B cell (primary cell): ENCODE data around the gene FAM47C. TPM values are rescaled to one million over a fixed set of nuclear protein-coding genes. Genes with fewer than 3 reads are reported as not detected.

Source experiments
- ATAC-seq: fragments of 200-7000 bp; cut with Tn5 transposase; one replicate; pipeline ENCODE4 v1.10.0; 2021; ENCODE audit warnings: low read depth, mild to moderate bottlenecking, moderate number of reproducible peaks, moderate library complexity
- CTCF ChIA-PET: fragments of 350-600 bp; sonication (Branson Sonifier 250); formaldehyde crosslinking; loops from one replicate; lab custom pipeline; 2021; ENCODE audit warnings: antibody characterized with exemption, inconsistent platforms; lab: Charles Lee
- POLR2A ChIA-PET: fragments of 350-600 bp; sonication (Branson Sonifier 250); formaldehyde crosslinking; loops from one replicate; lab custom pipeline; 2021; ENCODE audit warnings: antibody characterized with exemption; lab: Charles Lee
- DNase-seq: peaks from one replicate; pipeline ENCODE4 v3.0.0; 2013
- H2AFZ ChIP-seq: 2 replicates; pipeline ENCODE4 v1.6.1; 2012; ENCODE audit warnings: mild to moderate bottlenecking, low read depth, low read length; ENCODE audit not compliant: insufficient read depth, poor library complexity, severe bottlenecking
- H3K27ac ChIP-seq, 2 donors: 1 replicate in 1 of 2; 2 replicates in 1 of 2; pipeline ENCODE4 v1.5.1; 2012 to 2013; ENCODE audit warnings: low read length in 2 of 2, mild to moderate bottlenecking in 2 of 2, moderate library complexity in 1 of 2
- H3K27me3 ChIP-seq, 4 experiments: fragments of 200-600 bp in 1 of 4; sonication (generic) in 1 of 4; replicated peaks in 1 of 4; 1 replicate in 2 of 4; 2 replicates in 2 of 4; pipeline versions ENCODE4 v1.6.1 to v1.7.0; 2013 to 2016; ENCODE audit warnings: low read length in 3 of 4, mild to moderate bottlenecking in 2 of 4, mixed read lengths in 1 of 4, moderate library complexity in 1 of 4; ENCODE audit not compliant: insufficient read depth in 4 of 4, control insufficient read depth in 3 of 4; ENCODE audit errors: control extremely low read depth in 1 of 4
- H3K36me3 ChIP-seq, 2 experiments: replicated peaks in 1 of 2; 1 replicate in 1 of 2; 2 replicates in 1 of 2; pipeline versions ENCODE4 v1.6.1 to v1.7.1; 2013; ENCODE audit warnings: low read length in 1 of 2; ENCODE audit not compliant: insufficient read depth in 2 of 2, control insufficient read depth in 1 of 2; ENCODE audit errors: control extremely low read depth in 1 of 2, extremely low read depth in 1 of 2
- H3K4me1 ChIP-seq, 2 donors: fragments of 200-600 bp in 1 of 2; sonication (generic) in 1 of 2; 1 replicate in 1 of 2; 2 replicates in 1 of 2; pipeline versions ENCODE4 v1.5.1 to v1.6.1; 2013 to 2017; ENCODE audit warnings: low read length in 2 of 2; ENCODE audit not compliant: control insufficient read depth in 2 of 2, insufficient read depth in 2 of 2
- H3K4me2 ChIP-seq: replicated peaks from 2 replicates; pipeline ENCODE3; 2012; ENCODE audit warnings: mild to moderate bottlenecking, low read depth, low read length; ENCODE audit not compliant: poor library complexity, severe bottlenecking
- H3K4me3 ChIP-seq, 5 experiments: fragments of 200-600 bp in 1 of 5; sonication (generic) in 1 of 5; 1 replicate in 3 of 5; 2 replicates in 2 of 5; pipeline versions ENCODE4 v1.5.1 to v1.7.0; 2011 to 2016; ENCODE audit warnings: low read length in 4 of 5, mild to moderate bottlenecking in 4 of 5, low read depth in 2 of 5, control low read depth in 1 of 5, moderate library complexity in 1 of 5; ENCODE audit not compliant: insufficient read depth in 1 of 5; ENCODE audit errors: control extremely low read depth in 1 of 5, extremely low read depth in 1 of 5
- H3K79me2 ChIP-seq: fragments of 200-600 bp; sonication (generic); one replicate; pipeline ENCODE4 v1.6.0; 2016; ENCODE audit warnings: low read length; ENCODE audit not compliant: control insufficient read depth, insufficient read depth
- H3K9ac ChIP-seq: fragments of 200-600 bp; sonication (generic); 2 replicates; pipeline ENCODE4 v1.6.1; 2017; ENCODE audit warnings: mild to moderate bottlenecking, low read length, moderate library complexity
- H3K9me3 ChIP-seq, 3 donors: one replicate each; pipeline versions ENCODE4 v1.6.1 to v1.7.1; 2013; ENCODE audit warnings: low read length in 2 of 3; ENCODE audit not compliant: control insufficient read depth in 2 of 3, insufficient read depth in 1 of 3; ENCODE audit errors: control extremely low read depth in 1 of 3
- H4K20me1 ChIP-seq: 2 replicates; pipeline ENCODE4 v1.6.0; 2012; ENCODE audit warnings: mild to moderate bottlenecking, low read length; ENCODE audit not compliant: insufficient read depth, control insufficient read depth, poor library complexity, severe bottlenecking
- H3K27ac Mint-ChIP-seq: one replicate; pipeline ENCODE4 v1.8.0; 2021; ENCODE audit warnings: mixed read lengths
- H3K27me3 Mint-ChIP-seq: one replicate; pipeline ENCODE4 v1.8.0; 2021; ENCODE audit warnings: mixed read lengths
- H3K4me1 Mint-ChIP-seq: one replicate; pipeline ENCODE4 v1.8.0; 2021; ENCODE audit warnings: mixed read lengths
- H3K4me3 Mint-ChIP-seq: one replicate; pipeline ENCODE4 v1.8.0; 2021; ENCODE audit warnings: mixed read lengths
- H3K9me3 Mint-ChIP-seq: one replicate; pipeline ENCODE4 v1.8.0; 2022; ENCODE audit warnings: mixed read lengths; ENCODE audit not compliant: insufficient read depth
- EZH2 ChIP-seq: IDR thresholded peaks from 2 replicates; pipeline ENCODE4 v1.6.1; 2012; ENCODE audit warnings: borderline replicate concordance, low read depth, mild to moderate bottlenecking, moderate library complexity, low read length; ENCODE audit not compliant: insufficient read depth, poor library complexity, severe bottlenecking
- WGBS: methylation state at CpG from one replicate; pipeline ENCODE4 v1.1.5; 2013; ENCODE audit warnings: missing lambda C conversion rate; ENCODE audit not compliant: insufficient coverage; 5-methylcytosine and 5-hydroxymethylcytosine counted together
- intact Hi-C: fragments of 100-400 bp; cut with micrococcal nuclease; formaldehyde crosslinking; loops from one replicate; pipeline ENCODE4 v1.10.0; 2022
- polyA plus RNA-seq: library from polyadenylated mRNA; depleted of rRNA; stranded (reverse); fragments of >200 nt; gene quantifications from 2 replicates; pipeline ENCODE4 v1.2.3, GENCODE V29; 2012
- total RNA-seq, 2 donors: library from RNA; stranded (reverse); fragments of 120-200 nt in 1 of 2; gene quantifications; 1 replicate in 1 of 2; 2 replicates in 1 of 2; pipeline versions ENCODE4 v1.2.3 to v1.2.4, GENCODE V29; 2013 to 2022
- TF ChIP-seq, protein P1 (sequence below): fragments of 200-600 bp; IDR thresholded peaks from one replicate; pipeline ENCODE4 v1.8.0; 2022; ENCODE audit warnings: antibody characterized with exemption, mild to moderate bottlenecking

FAM47C gene
- total and polyA plus RNA-seq, 2 donors (not counting 1 experiment from before 2014, with no cell fraction given) = not detected

GRCh38 chrX:36973575-36973974, 34.6 kb upstream of the FAM47C start:
- CTCF ChIA-PET = no interaction called here
- H3K27ac ChIP-seq = no peak overlapping the region
- POLR2A ChIA-PET = no interaction called here
- Mint-ChIP-seq H3K9me3 (no peaks in the 10 kb centered on the region), H3K4me3 (no peak overlapping the region), H3K27ac (no peak overlapping the region), H3K4me1 (no peaks in the 10 kb centered on the region), H3K27me3 (no peaks in the 10 kb centered on the region)
- H3K9ac ChIP-seq = no peak overlapping the region
- no peak for TF ChIP-seq EZH2
- TF ChIP-seq, protein P1, sequence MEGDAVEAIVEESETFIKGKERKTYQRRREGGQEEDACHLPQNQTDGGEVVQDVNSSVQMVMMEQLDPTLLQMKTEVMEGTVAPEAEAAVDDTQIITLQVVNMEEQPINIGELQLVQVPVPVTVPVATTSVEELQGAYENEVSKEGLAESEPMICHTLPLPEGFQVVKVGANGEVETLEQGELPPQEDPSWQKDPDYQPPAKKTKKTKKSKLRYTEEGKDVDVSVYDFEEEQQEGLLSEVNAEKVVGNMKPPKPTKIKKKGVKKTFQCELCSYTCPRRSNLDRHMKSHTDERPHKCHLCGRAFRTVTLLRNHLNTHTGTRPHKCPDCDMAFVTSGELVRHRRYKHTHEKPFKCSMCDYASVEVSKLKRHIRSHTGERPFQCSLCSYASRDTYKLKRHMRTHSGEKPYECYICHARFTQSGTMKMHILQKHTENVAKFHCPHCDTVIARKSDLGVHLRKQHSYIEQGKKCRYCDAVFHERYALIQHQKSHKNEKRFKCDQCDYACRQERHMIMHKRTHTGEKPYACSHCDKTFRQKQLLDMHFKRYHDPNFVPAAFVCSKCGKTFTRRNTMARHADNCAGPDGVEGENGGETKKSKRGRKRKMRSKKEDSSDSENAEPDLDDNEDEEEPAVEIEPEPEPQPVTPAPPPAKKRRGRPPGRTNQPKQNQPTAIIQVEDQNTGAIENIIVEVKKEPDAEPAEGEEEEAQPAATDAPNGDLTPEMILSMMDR = no peak
- H2AFZ ChIP-seq = no peak overlapping the region
- H3K27me3 ChIP-seq = no peaks in the 10 kb centered on the region
- H3K4me2 ChIP-seq = no peak overlapping the region
- no peaks in the 10 kb centered on the region for H3K36me3 ChIP-seq
- DNase-seq (no peak), ATAC-seq (no peak)
- H3K79me2 ChIP-seq = no peaks in the 10 kb centered on the region
- intact Hi-C loops = no loop called here
- no peak overlapping the region for H3K4me3 ChIP-seq
- no peaks in the 10 kb centered on the region for H4K20me1 ChIP-seq
- no peaks in the 10 kb centered on the region for H3K9me3 ChIP-seq
- no peaks in the 10 kb centered on the region for H3K4me1 ChIP-seq

GRCh38 chrX:36974911-36975310, 33.3 kb upstream of the FAM47C start:
- intact Hi-C loops = no loop called here
- Histone ChIP-seq H4K20me1 (no peaks in the 10 kb centered on the region), H3K9me3 (no peaks in the 10 kb centered on the region), H3K4me1 (no peaks in the 10 kb centered on the region), H3K9ac (no peak overlapping the region), H3K27me3 (no peaks in the 10 kb centered on the region), H2AFZ (no peak overlapping the region), H3K4me3 (no peak overlapping the region), H3K4me2 (no peak overlapping the region), H3K79me2 (no peaks in the 10 kb centered on the region), H3K36me3 (no peaks in the 10 kb centered on the region), H3K27ac (no peak overlapping the region)
- no peaks in the 10 kb centered on the region for H3K4me1 Mint-ChIP-seq
- ATAC-seq = no peak
- ChIA-PET CTCF (no interaction called here), POLR2A (no interaction called here)
- no peak overlapping the region for H3K4me3 Mint-ChIP-seq
- DNase-seq = no peak
- 88% methylated on average over 3 of the region's 6 CpGs for WGBS
- TF ChIP-seq EZH2 = no peak
- TF ChIP-seq, protein P1 = no peak
- H3K27me3 Mint-ChIP-seq = no peaks in the 10 kb centered on the region
- no peaks in the 10 kb centered on the region for H3K9me3 Mint-ChIP-seq
- H3K27ac Mint-ChIP-seq = no peak overlapping the region
